Right renal pelvis (tissue), 4 donors: ENCODE data around the gene SLC44A2. TPM values are rescaled to one million over a fixed set of nuclear protein-coding genes. Genes with fewer than 3 reads are reported as not detected.
"Not testable (repeated sequence)": the region's sequence is repeated elsewhere in the genome, so short reads cannot be mapped to it uniquely, and the experiment has no call there.

Experiments
- DNase-seq, 4 donors: peaks; one replicate each; pipeline ENCODE4 v3.0.0-alpha.2; 2013; ENCODE audit warnings: low read depth in 4 of 4, low spot score in 3 of 4, missing footprints in 1 of 4
- polyA plus RNA-seq, 4 donors: library from polyadenylated mRNA; unstranded; fragments of 120-200 nt; gene quantifications; one replicate each; pipeline ENCODE4 v1.2.1, GENCODE V29; 2013; ENCODE audit not compliant: insufficient read length in 4 of 4

SLC44A2 gene
- polyA plus RNA-seq, 4 donors, result 200 to 221 (median 213) TPM

DNA sequence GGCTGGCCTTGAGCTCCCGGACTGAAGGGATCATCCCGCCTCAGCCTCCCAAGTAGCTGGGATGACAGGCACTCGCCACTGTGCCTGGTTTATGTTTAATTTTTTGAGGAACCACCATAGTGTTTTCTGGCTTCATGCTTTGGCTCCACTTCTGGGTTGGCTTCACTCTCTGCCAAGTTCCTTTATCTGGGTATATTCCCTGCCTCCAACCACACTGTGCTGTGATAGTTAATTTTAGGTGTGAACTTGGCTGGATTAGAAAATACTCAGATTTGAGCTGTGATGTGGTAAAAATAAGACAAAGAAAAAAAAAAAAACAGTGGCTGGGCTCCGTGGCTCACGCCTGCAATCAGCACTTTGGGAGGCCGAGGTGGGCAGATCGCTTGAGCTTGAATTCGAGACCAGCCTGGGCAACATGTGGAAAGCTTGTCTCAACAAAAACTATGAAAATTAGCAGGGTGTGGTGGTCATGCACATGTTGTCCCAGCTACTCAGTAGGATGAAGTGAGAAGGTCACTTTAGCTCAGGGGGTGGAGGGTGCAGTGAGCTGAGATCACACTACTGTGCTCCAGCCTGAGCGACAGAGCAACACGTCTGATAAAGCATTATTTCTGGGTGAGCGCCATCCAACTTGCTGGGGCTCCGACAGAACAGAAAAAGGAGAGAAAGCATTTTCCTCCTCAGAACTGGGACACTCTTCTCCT, 21.3 kb downstream of the SLC44A2 start:
- DNase-seq, result no peak

GRCh38 chr19:10648360-10648759, 23.0 kb downstream of the SLC44A2 start:
- DNase-seq, result no peak

DNA sequence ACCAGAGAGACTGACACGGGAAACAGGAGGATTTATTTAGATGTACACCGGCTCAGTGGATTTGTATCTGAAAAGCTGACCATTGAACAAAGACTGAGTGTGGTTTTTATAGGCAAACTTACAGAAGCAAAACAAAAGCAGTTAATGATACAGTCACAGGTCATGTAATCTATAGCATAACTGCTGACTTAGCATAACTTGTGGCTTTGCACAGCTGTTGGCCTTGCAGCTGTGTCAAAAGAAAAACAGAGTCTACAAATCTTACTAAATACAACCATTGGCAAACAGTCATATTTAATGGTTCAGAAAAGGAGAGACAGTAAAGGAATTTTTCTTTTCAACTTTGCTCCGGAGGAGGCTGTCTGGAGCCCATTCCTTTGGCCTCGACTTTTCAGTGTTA, 26.5 kb downstream of the SLC44A2 start:
- DNase-seq, result no peak

DNA sequence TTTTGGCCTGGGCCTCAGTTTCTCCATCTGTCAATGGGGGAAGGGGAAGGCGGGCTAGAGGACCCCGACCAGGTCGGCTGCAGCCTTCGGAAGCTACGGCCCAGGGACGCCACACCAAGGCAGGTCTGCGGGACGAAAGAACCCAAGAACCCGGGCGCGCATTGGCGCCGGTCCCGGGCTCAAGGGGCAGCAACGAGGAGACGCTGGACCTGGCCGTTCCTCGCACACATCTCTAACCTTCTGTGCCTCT, 28.1 kb downstream of the SLC44A2 start:
- DNase-seq, result no peak

- peak; percentile 100 for DNase-seq
These were observed 28.6 kb downstream of the SLC44A2 start, which contains the start of gene ILF3 for GRCh38 chr19:10653732-10654609. Gene ILF3 (plus strand): TSS chr19:10654346. CDS start chr19:10670606, 16,260 bp downstream.

- DNase-seq, result no peak
These were observed 29.5 kb downstream of the SLC44A2 start for GRCh38 chr19:10654610-10655456.

DNA sequence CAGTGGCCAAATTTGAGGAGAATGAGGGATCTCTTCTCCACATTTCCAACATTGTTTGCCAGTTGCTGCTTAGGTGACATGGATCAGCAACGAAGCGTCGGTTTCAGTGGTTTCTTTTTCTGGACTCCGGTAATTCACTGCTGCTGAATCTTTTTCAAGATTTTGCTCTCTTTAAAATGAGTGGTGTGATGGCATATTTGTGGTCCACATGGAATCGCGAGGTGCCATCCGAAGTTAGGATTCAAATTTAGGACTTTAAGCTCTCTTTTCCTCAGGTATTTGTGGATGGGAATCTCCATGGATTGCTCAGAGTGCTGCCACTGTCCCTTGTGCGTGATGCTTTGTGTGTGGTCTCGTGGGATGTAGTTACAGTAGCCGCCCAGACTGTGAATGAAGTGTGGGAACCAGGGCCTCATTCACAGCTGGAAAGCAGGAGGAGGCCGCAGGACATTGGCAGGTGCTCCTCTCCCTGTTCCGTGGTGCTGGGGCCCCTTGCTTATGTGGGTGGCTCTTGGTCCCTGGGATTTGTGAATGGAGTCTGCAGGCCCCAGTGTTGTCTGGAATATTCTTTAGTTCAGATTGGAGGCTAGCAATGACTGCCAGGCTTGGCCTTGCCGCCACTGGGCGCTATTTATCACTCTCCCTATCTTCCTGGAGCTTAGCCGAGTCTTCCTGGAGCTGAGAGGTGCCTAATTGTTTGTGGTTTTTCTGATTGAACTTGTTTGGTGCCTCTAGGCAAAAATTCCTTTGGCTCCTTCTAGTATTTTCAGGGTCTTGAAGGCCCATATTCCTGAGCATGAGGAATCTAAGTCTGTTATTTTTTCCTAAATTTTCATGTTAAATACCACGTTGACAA, 30.3 kb downstream of the SLC44A2 start:
- DNase-seq, result no peak

DNA sequence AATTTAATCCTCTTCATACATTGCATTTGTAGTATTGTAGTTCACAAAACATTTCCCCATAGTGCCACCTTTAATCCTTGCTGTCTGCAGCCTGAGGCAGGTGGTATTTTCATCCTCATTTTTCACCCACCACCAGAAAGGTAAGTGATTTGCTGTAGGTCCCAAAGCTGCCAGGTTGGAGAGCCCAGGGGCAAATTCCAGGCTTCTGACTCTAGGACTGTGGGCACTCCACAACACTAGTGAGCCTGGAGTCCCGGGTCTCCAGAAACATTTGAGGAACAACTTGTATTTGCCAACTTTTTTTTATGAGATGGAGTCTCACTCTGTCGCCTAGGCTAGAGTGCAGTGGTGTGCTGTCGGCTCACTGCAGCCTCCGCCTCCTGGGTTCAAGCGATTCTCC, 35.0 kb downstream of the SLC44A2 start:
- no peak for DNase-seq

DNA sequence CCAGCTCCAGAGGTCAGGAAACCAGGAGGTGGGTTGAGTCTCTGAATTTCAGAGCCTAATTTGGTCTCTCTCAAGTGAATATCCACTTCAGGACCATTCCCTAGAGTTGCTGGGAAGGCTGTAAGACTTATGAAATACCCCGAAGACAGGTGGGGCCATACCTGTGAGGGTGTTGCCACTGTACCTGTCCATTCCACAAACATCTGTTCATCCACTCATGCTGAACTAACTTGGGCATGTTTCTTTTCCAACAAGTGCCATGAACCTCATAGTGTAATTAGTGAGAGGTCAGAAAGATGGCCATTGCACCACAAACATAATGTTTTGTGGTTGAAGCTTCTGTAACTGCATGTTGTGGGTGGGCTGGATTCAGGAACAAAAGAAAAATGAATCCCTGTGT, 36.6 kb downstream of the SLC44A2 start:
- DNase-seq, result no peak

DNA sequence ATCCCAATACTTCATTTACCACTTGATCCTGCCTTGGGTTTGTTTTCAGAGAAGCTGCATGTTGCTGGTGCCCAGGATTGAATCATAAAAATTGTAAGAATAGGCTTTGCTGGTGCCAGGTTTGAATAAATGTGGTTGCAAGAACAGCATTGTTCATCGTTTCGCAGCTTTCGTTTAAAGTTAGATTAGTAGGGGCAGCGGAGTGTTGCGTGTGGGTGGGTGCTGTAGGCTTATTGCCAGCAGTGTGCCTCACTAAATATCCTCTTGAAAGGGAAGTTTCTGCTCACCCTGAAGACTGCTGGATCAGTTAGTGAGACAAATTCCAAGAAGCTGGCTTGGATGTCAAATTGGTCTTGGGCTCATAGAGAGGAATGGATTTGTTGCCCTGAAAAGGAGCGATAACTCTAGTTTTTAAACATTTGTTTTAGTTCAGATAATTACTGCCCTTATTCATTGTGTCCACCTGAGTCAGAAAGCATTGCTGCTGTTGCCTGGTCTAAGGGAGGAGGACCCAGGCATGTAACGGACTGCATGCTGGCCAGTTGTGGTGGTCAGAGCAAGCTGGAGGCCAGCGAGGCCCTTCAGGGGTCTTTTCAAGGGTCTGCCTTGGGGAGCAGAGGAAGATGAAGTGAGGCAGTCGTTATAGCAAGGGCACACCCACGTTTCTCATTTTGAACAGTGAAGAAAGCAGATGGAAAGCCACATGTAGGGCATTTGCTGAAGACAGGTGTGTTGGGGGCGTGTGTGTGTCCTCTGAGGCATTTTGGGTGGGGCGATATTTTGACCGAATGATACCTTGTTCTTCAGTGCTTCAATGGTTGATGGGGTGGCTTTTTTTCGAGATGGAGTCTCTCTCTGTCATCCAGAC, 37.3 kb downstream of the SLC44A2 start:
- no peak for DNase-seq

DNA sequence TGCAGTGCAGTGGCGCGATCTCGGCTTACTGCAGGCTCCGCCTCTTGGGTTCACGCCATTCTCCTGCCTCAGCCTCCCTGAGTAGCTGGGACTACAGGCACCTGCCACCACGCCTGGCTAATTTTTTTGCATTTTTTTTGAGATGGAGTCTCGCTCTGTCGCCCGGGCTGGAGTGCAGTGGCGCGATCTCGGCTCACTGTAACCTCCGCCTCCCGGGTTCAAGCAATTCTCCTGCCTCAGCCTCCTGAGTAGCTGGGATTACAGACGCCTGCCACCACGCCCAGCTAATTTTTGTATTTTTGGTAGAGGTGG, 37.9 kb downstream of the SLC44A2 start:
- DNase-seq, result not testable (repeated sequence)

GRCh38 chr19:10667867-10668266, 42.5 kb downstream of the SLC44A2 start:
- no peak for DNase-seq

- no peak for DNase-seq
These were observed 43.9 kb downstream of the SLC44A2 start for GRCh38 chr19:10669246-10669645.

- no peak for DNase-seq
These were observed 44.8 kb downstream of the SLC44A2 start for GRCh38 chr19:10670182-10670581.

DNA sequence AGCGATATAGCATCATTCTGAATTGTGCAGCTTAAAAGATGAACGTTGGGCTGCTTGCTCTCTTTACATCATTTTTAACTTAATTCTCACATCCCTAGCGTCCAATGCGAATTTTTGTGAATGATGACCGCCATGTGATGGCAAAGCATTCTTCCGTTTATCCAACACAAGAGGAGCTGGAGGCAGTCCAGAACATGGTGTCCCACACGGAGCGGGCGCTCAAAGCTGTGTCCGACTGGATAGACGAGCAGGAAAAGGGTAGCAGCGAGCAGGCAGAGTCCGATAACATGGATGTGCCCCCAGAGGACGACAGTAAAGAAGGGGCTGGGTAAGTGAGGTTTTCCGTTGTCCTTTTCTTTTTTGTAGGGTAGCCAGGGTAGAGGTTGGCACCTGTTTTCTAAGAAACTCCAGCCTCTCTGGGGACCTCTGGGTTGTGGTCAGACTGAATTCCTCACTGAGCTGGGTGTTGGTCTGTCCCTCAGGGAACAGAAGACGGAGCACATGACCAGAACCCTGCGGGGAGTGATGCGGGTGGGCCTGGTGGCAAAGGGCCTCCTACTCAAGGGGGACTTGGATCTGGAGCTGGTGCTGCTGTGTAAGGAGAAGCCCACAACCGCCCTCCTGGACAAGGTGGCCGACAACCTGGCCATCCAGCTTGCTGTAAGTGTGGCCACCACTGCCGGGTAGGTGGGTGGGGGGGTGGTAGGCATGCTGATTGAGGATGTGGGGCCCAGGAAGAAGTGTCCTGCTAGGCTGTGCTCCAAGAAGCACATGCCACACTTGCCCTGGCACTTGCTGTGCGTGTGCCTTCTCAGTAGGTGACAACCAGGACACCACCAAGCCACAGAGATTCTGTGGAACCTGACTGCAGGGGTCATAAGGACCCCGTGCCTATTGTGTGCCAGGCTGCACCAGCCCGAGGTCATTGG, 45.8 kb downstream of the SLC44A2 start:
- no peak for DNase-seq

- DNase-seq, result not testable (repeated sequence)
These were observed 46.6 kb downstream of the SLC44A2 start for GRCh38 chr19:10671922-10672321.

DNA sequence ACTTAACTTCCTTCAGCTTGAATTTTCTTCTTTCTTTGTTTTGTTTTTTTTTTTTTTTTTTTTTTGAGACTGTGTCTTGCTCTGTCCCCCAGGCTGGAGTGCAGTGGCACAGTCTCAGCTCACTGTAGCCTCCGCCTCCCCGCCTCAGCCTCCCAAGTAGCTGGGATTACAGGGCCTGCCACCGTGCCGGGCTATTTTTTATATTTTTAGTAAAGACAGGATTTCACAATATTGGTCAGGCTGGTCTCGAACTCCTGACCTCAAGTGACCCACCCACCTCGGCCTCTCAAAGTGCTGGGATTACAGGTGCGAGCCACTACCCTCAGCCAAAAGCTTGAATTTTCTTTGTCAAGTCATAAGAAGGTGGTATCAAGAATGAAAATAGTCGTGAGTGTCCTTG, 49.9 kb downstream of the SLC44A2 start:
- not testable (repeated sequence) for DNase-seq

DNA sequence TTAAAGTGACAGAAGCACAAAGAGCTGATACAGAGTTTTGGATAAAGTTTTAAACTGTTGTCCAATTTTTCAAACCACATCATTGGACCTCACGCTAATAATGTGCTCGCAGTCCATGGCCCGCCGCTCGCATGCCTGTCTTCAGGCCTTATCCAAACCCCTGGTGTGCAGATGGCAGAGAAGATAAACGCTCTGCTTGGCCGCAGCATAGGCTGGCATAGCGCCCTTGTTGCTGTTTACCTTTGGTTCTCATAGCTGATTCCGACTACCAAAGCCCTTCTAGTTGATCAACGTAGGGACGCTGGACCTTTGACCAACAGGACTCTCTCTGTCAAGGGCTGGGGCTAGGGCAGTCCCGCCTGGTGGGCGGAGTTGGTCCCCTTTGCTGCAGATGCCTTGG, 52.4 kb downstream of the SLC44A2 start:
- no peak for DNase-seq
